ENCODE results near the gene TRAPPC14. TPM values are rescaled to one million over a fixed set of nuclear protein-coding genes. Genes with fewer than 3 reads are reported as not detected.
A peak's percentile ranks its signal among the peaks of the same experiment; 100 is the strongest.

TRAPPC14 gene
- total and polyA plus RNA-seq, 4 donors, result 2.8 to 9.7 (median 5.2) TPM

DNA sequence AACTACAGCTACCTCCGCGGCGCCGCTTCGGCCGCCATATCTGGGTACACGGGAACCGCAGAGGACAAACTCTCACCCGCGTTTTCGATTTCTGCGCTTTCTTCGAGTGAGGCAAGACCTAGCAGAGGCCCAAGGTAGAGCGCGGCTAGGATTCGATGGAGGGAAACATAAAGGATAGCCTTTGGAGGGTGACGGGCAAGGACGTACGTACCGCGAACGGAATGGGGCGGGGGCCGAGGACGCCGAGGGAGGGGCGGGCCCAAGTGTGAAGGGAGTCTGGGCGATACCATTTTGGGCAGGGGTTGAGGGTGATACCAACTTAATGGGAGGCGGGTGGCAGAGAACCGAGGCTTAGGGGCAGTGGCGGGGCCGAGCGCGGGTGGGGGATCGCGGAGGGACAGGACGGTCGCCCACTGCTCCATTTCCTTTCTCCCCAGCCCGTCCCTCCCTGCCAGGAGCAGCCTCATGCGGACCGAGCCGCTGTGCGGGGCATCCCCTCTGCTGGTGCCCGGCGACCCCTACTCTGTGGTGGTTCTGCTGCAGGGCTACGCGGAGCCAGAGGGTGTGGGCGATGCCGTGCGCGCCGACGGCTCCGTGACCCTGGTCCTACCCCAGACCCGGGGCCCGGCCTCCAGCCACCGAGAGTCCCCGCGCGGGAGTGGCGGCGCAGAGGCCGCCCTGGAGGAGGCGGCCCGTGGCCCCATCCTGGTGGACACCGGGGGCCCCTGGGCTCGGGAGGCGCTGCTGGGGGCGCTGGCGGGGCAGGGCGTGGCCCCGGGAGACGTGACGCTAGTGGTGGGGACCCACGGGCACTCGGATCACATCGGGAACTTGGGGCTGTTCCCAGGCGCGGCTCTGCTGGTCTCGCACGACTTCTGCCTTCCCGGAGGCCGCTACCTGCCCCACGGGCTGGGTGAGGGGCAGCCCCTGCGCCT, 31.3 kb downstream of the TRAPPC14 start, which contains the start of gene MBLAC1:
Gene MBLAC1 (plus strand): TSS at position 37 of the 935 bp plus-strand sequence. CDS start 429 bp downstream, at position 466.
- H3K4me1 ChIP-seq (ENCODE audit: control insufficient read depth in 4 of 4, insufficient read depth in 4 of 4, low read length in 3 of 4), result peaks cover 9 to 31% (median 17%) of the 10 kb centered on the region in 4 donors
- no peaks in the 10 kb centered on the region for H3K27me3 ChIP-seq (ENCODE audit: control insufficient read depth in 4 of 4, insufficient read depth in 4 of 4, low read length in 3 of 4)
- H3K9me3 ChIP-seq (ENCODE audit: control insufficient read depth in 4 of 4, low read length in 3 of 4), result no peaks in the 10 kb centered on the region
- H3K36me3 ChIP-seq (ENCODE audit: control insufficient read depth in 4 of 4, insufficient read depth in 3 of 4, low read depth in 1 of 4, low read length in 3 of 4), result no peaks in the 10 kb centered on the region
- under 1% methylated on average over 85 of the region's 85 CpGs for WGBS
- peak within 1 kb of the TSS; percentile 80 to 88 for H3K9ac ChIP-seq (ENCODE audit: low read depth in 1 of 2, low read length in 2 of 2)
- TF ChIP-seq RXRA (IDR thresholded peaks at IDR 0.05), result peak; percentile 15 to 39
- TF ChIP-seq RAD21 (IDR thresholded peaks at IDR 0.05), result peak in 1 of 2 donors; percentile 17
- no peak for TF ChIP-seq TAF1 (conservative IDR thresholded peaks at IDR 0.05)
- no peak for TF ChIP-seq SP1 (IDR thresholded peaks at IDR 0.05)
- TF ChIP-seq FOXA2 (IDR thresholded peaks at IDR 0.05), result no peak
- TF ChIP-seq FOXA1 (IDR thresholded peaks at IDR 0.05), result no peak
- TF ChIP-seq YY1 (IDR thresholded peaks at IDR 0.05), result peak; percentile 98
- TF ChIP-seq HNF4G (IDR thresholded peaks at IDR 0.05), result no peak
- no peak for TF ChIP-seq EGR1 (IDR thresholded peaks at IDR 0.05; ENCODE audit: low read depth in 2 of 2)
- TF ChIP-seq, protein P1, sequence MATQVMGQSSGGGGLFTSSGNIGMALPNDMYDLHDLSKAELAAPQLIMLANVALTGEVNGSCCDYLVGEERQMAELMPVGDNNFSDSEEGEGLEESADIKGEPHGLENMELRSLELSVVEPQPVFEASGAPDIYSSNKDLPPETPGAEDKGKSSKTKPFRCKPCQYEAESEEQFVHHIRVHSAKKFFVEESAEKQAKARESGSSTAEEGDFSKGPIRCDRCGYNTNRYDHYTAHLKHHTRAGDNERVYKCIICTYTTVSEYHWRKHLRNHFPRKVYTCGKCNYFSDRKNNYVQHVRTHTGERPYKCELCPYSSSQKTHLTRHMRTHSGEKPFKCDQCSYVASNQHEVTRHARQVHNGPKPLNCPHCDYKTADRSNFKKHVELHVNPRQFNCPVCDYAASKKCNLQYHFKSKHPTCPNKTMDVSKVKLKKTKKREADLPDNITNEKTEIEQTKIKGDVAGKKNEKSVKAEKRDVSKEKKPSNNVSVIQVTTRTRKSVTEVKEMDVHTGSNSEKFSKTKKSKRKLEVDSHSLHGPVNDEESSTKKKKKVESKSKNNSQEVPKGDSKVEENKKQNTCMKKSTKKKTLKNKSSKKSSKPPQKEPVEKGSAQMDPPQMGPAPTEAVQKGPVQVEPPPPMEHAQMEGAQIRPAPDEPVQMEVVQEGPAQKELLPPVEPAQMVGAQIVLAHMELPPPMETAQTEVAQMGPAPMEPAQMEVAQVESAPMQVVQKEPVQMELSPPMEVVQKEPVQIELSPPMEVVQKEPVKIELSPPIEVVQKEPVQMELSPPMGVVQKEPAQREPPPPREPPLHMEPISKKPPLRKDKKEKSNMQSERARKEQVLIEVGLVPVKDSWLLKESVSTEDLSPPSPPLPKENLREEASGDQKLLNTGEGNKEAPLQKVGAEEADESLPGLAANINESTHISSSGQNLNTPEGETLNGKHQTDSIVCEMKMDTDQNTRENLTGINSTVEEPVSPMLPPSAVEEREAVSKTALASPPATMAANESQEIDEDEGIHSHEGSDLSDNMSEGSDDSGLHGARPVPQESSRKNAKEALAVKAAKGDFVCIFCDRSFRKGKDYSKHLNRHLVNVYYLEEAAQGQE (IDR thresholded peaks at IDR 0.05), result peak; percentile 42
- TF ChIP-seq, protein P2, sequence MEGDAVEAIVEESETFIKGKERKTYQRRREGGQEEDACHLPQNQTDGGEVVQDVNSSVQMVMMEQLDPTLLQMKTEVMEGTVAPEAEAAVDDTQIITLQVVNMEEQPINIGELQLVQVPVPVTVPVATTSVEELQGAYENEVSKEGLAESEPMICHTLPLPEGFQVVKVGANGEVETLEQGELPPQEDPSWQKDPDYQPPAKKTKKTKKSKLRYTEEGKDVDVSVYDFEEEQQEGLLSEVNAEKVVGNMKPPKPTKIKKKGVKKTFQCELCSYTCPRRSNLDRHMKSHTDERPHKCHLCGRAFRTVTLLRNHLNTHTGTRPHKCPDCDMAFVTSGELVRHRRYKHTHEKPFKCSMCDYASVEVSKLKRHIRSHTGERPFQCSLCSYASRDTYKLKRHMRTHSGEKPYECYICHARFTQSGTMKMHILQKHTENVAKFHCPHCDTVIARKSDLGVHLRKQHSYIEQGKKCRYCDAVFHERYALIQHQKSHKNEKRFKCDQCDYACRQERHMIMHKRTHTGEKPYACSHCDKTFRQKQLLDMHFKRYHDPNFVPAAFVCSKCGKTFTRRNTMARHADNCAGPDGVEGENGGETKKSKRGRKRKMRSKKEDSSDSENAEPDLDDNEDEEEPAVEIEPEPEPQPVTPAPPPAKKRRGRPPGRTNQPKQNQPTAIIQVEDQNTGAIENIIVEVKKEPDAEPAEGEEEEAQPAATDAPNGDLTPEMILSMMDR (IDR thresholded peaks at IDR 0.05; ENCODE audit: low read depth, low read length, missing input control), result no peak
- peak in 1 of 2 donors; percentile 65 for TF ChIP-seq GABPA (IDR thresholded peaks at IDR 0.05 in 1 of 2, conservative IDR thresholded peaks at IDR 0.05 in 1 of 2)
- TF ChIP-seq, protein P3, sequence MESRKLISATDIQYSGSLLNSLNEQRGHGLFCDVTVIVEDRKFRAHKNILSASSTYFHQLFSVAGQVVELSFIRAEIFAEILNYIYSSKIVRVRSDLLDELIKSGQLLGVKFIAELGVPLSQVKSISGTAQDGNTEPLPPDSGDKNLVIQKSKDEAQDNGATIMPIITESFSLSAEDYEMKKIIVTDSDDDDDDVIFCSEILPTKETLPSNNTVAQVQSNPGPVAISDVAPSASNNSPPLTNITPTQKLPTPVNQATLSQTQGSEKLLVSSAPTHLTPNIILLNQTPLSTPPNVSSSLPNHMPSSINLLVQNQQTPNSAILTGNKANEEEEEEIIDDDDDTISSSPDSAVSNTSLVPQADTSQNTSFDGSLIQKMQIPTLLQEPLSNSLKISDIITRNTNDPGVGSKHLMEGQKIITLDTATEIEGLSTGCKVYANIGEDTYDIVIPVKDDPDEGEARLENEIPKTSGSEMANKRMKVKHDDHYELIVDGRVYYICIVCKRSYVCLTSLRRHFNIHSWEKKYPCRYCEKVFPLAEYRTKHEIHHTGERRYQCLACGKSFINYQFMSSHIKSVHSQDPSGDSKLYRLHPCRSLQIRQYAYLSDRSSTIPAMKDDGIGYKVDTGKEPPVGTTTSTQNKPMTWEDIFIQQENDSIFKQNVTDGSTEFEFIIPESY (IDR thresholded peaks at IDR 0.05), result no peak
- TF ChIP-seq NR2F2 (IDR thresholded peaks at IDR 0.05), result peak; percentile 19
- TF ChIP-seq, protein P4, sequence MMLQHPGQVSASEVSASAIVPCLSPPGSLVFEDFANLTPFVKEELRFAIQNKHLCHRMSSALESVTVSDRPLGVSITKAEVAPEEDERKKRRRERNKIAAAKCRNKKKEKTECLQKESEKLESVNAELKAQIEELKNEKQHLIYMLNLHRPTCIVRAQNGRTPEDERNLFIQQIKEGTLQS (IDR thresholded peaks at IDR 0.05), result no peak
- TF ChIP-seq HNF4A (conservative IDR thresholded peaks at IDR 0.05), result no peak
- no peak for TF ChIP-seq JUND (IDR thresholded peaks at IDR 0.05)
- TF ChIP-seq, protein P5, sequence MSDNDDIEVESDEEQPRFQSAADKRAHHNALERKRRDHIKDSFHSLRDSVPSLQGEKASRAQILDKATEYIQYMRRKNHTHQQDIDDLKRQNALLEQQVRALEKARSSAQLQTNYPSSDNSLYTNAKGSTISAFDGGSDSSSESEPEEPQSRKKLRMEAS (IDR thresholded peaks at IDR 0.05), result peak; percentile 47
- DNase-seq (ENCODE audit: low spot score), result peak; percentile 95
- peak within 1 kb of the TSS; percentile 80 to 90 (median 88) for H3K4me3 ChIP-seq (ENCODE audit: low read depth in 1 of 3, low read length in 3 of 3)
- H3K27ac ChIP-seq (ENCODE audit: low read depth in 1 of 2, low read length in 2 of 2), result peak within 1 kb of the TSS; percentile 96 to 99

Data from liver (tissue), 9 donors.